Lower lobe of right lung (tissue), 2 donors: ENCODE data around the gene TRIM38. TPM values are rescaled to one million over a fixed set of nuclear protein-coding genes. Genes with fewer than 3 reads are reported as not detected.
A peak's percentile ranks its signal among the peaks of the same experiment; 100 is the strongest.

Experiments
- ATAC-seq, 2 donors: fragments of 200-7000 bp; cut with Tn5 transposase; one replicate each; pipeline ENCODE4 v1.9.1; 2020 to 2022; ENCODE audit warnings: mild to moderate bottlenecking in 2 of 2, moderate library complexity in 2 of 2
- DNase-seq: peaks from one replicate; pipeline ENCODE4 v3.0.0-alpha.2; 2020
- H3K27ac ChIP-seq: fragments of 200-600 bp; one replicate; pipeline ENCODE4 v1.8.0; 2022
- H3K27me3 ChIP-seq: fragments of 200-600 bp; one replicate; pipeline ENCODE4 v1.8.0; 2022; ENCODE audit warnings: low read depth
- H3K36me3 ChIP-seq: fragments of 200-600 bp; one replicate; pipeline ENCODE4 v1.8.0; 2022; ENCODE audit warnings: mild to moderate bottlenecking
- H3K4me1 ChIP-seq: fragments of 200-600 bp; one replicate; pipeline ENCODE4 v1.8.0; 2022
- H3K4me3 ChIP-seq: fragments of 200-600 bp; one replicate; pipeline ENCODE4 v1.8.0; 2022; ENCODE audit warnings: mild to moderate bottlenecking
- H3K9me3 ChIP-seq: fragments of 200-600 bp; one replicate; pipeline ENCODE4 v1.8.0; 2022
- intact Hi-C: fragments of 100-400 bp; cut with DNase I; formaldehyde crosslinking; loops from one replicate; pipeline ENCODE4 v1.11.0; 2022
- total RNA-seq: library from RNA; stranded (reverse); fragmentation: NEBNext Ultra II Directional; extraction: Animal tissue kit (Norgen Biotek cat#: 25700); gene quantifications from one replicate; pipeline ENCODE4 v1.2.1, GENCODE V29; 2021
- TF ChIP-seq, protein P1 (sequence below): fragments of 200-600 bp; IDR thresholded peaks from one replicate; pipeline ENCODE4 v1.8.0; 2022; ENCODE audit warnings: antibody characterized with exemption, mild to moderate bottlenecking
- donor health status: DM: no; HTN: yes; CAD: no; lungs with severe emphysema.

Gene TRIM38
- total RNA-seq, 1 donor from 2014 or later: 23.0 TPM

- Histone ChIP-seq H3K4me1 (peaks cover 75% of the 10 kb centered on the region), H3K9me3 (no peaks in the 10 kb centered on the region), H3K27me3 (no peaks in the 10 kb centered on the region), H3K27ac (no peak overlapping the region), H3K4me3 (peak overlapping the region; percentile 65), H3K36me3 (peaks cover 53% of the 10 kb centered on the region)
- TF ChIP-seq, protein P1, sequence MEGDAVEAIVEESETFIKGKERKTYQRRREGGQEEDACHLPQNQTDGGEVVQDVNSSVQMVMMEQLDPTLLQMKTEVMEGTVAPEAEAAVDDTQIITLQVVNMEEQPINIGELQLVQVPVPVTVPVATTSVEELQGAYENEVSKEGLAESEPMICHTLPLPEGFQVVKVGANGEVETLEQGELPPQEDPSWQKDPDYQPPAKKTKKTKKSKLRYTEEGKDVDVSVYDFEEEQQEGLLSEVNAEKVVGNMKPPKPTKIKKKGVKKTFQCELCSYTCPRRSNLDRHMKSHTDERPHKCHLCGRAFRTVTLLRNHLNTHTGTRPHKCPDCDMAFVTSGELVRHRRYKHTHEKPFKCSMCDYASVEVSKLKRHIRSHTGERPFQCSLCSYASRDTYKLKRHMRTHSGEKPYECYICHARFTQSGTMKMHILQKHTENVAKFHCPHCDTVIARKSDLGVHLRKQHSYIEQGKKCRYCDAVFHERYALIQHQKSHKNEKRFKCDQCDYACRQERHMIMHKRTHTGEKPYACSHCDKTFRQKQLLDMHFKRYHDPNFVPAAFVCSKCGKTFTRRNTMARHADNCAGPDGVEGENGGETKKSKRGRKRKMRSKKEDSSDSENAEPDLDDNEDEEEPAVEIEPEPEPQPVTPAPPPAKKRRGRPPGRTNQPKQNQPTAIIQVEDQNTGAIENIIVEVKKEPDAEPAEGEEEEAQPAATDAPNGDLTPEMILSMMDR: no peak
- DNase-seq: no peak
- no peak for ATAC-seq
- intact Hi-C loops: no loop called here
Measured at GRCh38 chr6:25965058-25965457, 2.5 kb downstream of the TRIM38 start.

GRCh38 chr6:25966711-25967110 is 4.1 kb downstream of the TRIM38 start:
- Histone ChIP-seq H3K4me1 (peaks cover 87% of the 10 kb centered on the region), H3K4me3 (peak overlapping the region; percentile 17), H3K36me3 (peaks cover 70% of the 10 kb centered on the region), H3K27me3 (no peaks in the 10 kb centered on the region), H3K27ac (no peak overlapping the region), H3K9me3 (no peaks in the 10 kb centered on the region)
- TF ChIP-seq, protein P1: no peak
- intact Hi-C loops: no loop called here
- DNase-seq (no peak), ATAC-seq (no peak)

DNA sequence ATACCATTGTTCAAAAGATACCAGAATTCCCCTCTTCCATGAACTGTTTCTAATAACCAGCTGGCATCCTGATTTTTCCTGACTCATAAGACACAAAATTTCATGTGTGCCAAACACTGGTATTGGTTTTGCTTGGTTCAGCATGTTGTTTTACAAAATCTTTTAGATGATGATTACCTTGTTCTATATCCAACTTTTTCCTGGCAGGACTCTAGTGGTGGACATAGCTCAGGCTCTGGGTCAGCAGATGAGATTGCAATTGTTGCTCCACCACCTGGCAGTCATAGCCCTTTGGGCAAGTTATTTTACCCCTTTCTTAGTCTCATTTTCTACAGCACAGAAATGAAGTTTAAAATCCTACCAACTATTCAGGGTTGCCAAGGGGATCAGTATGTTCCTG is 6.2 kb downstream of the TRIM38 start:
- Histone ChIP-seq H3K4me3 (no peak overlapping the region), H3K4me1 (peaks cover 79% of the 10 kb centered on the region), H3K27ac (no peak overlapping the region), H3K36me3 (peaks cover 90% of the 10 kb centered on the region), H3K9me3 (no peaks in the 10 kb centered on the region), H3K27me3 (no peaks in the 10 kb centered on the region)
- ATAC-seq: no peak
- DNase-seq: no peak
- TF ChIP-seq, protein P1: no peak
- intact Hi-C loops: no loop called here

GRCh38 chr6:25971187-25971821 is 8.7 kb downstream of the TRIM38 start:
- Histone ChIP-seq H3K36me3 (peaks cover 99% of the 10 kb centered on the region), H3K27me3 (no peaks in the 10 kb centered on the region), H3K4me1 (peaks cover 53% of the 10 kb centered on the region), H3K4me3 (no peak overlapping the region), H3K27ac (peak overlapping the region; percentile 22), H3K9me3 (no peaks in the 10 kb centered on the region)
- TF ChIP-seq, protein P1: no peak
- intact Hi-C loops: no loop called here
- no peak for DNase-seq
- peak; percentile 80 to 87 for ATAC-seq

DNA sequence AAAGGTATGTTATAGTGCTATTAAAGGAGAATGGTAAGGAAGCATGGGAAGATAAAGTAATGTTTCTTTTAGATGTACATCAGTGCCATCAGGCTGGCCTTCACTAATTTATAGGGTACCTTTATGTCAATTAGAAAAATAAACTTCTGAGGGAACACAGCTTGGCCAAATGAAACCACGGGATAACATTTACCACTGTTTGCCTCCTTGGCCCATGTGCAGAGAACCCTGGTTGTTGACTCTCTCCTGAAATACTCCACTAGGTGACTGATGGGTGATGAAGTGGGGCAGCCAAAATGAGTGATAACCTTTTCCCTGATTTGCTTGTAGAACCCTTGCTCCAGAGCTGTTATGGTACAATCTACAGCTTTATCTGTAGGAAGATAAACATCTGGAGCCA is 9.5 kb downstream of the TRIM38 start:
- Histone ChIP-seq H3K27me3 (no peaks in the 10 kb centered on the region), H3K4me1 (peaks cover 45% of the 10 kb centered on the region), H3K9me3 (no peaks in the 10 kb centered on the region), H3K27ac (no peak overlapping the region), H3K4me3 (no peak overlapping the region), H3K36me3 (peaks cover 99% of the 10 kb centered on the region)
- ATAC-seq (no peak), DNase-seq (no peak)
- intact Hi-C loops: no loop called here
- TF ChIP-seq, protein P1: no peak
